H1 (cell line): Measurements from ENCODE around the gene PFN2.
A peak's percentile ranks its signal among the peaks of the same experiment; 100 is the strongest.

Experiments used
- CTCF ChIP-seq, 3 experiments: IDR thresholded peaks; 1 replicate in 2 of 3; 2 replicates in 1 of 3; pipeline versions ENCODE4 v1.5.1 to v1.6.1; 2011; ENCODE audit warnings: low read length in 3 of 3, mild to moderate bottlenecking in 3 of 3, inconsistent platforms in 2 of 3, low read depth in 1 of 3, moderate library complexity in 1 of 3; ENCODE audit not compliant: insufficient read depth in 1 of 3; ENCODE audit errors: control extremely low read depth in 1 of 3
- EGR1 ChIP-seq: IDR thresholded peaks from 2 replicates; pipeline ENCODE4 v1.6.1; 2011; ENCODE audit warnings: low read depth, low read length, borderline replicate concordance
- GABPA ChIP-seq: IDR thresholded peaks from 2 replicates; pipeline ENCODE4 v1.6.1; 2011; ENCODE audit warnings: mild to moderate bottlenecking, low read length, moderate library complexity, borderline replicate concordance; ENCODE audit not compliant: insufficient read depth
- HDAC2 ChIP-seq, 2 experiments: fragments of 300-600 bp in 1 of 2; sonication (generic) in 1 of 2; IDR thresholded peaks; 2 replicates each; pipeline ENCODE4 v1.6.1; 2011 to 2012; ENCODE audit warnings: low read depth in 2 of 2, low read length in 2 of 2, mild to moderate bottlenecking in 2 of 2, moderate library complexity in 2 of 2, borderline replicate concordance in 1 of 2, inconsistent platforms in 1 of 2
- MAFK ChIP-seq: IDR thresholded peaks from 2 replicates; pipeline ENCODE4 v1.6.1; 2012; ENCODE audit warnings: low read depth, mild to moderate bottlenecking, improper control_type of control experiment, low read length
- POLR2A ChIP-seq, 2 experiments: IDR thresholded peaks; 1 replicate in 1 of 2; 2 replicates in 1 of 2; pipeline ENCODE4 v1.6.1; 2011; ENCODE audit warnings: low read depth in 2 of 2, low read length in 2 of 2, mild to moderate bottlenecking in 2 of 2; ENCODE audit errors: control extremely low read depth in 1 of 2
- POLR2AphosphoS5 ChIP-seq: IDR thresholded peaks from 2 replicates; pipeline ENCODE4 v1.6.1; 2011; ENCODE audit warnings: low read depth, low read length
- SRF ChIP-seq: IDR thresholded peaks from 2 replicates; pipeline ENCODE4 v1.6.1; 2011; ENCODE audit warnings: mild to moderate bottlenecking, low read depth, low read length, moderate library complexity
- TAF1 ChIP-seq: IDR thresholded peaks from 2 replicates; pipeline ENCODE4 v1.6.1; 2011; ENCODE audit warnings: mild to moderate bottlenecking, low read depth, low read length

- TF ChIP-seq POLR2A (IDR thresholded peaks at IDR 0.05; ENCODE audit: control extremely low read depth in 1 of 2, low read depth in 2 of 2, low read length in 2 of 2) (no peak), HDAC2 (IDR thresholded peaks at IDR 0.05; ENCODE audit: borderline replicate concordance in 1 of 2, low read depth in 2 of 2, low read length in 2 of 2) (no peak), TAF1 (no peak), GABPA (no peak), CTCF (IDR thresholded peaks at IDR 0.05; ENCODE audit: control extremely low read depth in 1 of 3, insufficient read depth in 1 of 3, low read depth in 1 of 3, low read length in 3 of 3) (peak in 2 of 3 experiments; percentile 46 to 47; a peak in 2 of 4 replicates), MAFK (no peak), EGR1 (no peak), SRF (no peak), POLR2AphosphoS5 (no peak)
Observed at GRCh38 chr3:149992416-149993058, 21.8 kb upstream of the PFN2 start.
